GM21786 (cell line): ENCODE data around the gene OR2A12.
"Not testable (repeated sequence)": the region's sequence is repeated elsewhere in the genome, so short reads cannot be mapped to it uniquely, and the experiment has no call there.

Source experiments
- ATAC-seq: cut with Tn5 transposase; IDR thresholded peaks from one replicate; pipeline ENCODE4 v1.9.1; 2021; ENCODE audit not compliant: unreplicated experiment

The OR2A12 gene, protein sequence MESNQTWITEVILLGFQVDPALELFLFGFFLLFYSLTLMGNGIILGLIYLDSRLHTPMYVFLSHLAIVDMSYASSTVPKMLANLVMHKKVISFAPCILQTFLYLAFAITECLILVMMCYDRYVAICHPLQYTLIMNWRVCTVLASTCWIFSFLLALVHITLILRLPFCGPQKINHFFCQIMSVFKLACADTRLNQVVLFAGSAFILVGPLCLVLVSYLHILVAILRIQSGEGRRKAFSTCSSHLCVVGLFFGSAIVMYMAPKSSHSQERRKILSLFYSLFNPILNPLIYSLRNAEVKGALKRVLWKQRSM

DNA sequence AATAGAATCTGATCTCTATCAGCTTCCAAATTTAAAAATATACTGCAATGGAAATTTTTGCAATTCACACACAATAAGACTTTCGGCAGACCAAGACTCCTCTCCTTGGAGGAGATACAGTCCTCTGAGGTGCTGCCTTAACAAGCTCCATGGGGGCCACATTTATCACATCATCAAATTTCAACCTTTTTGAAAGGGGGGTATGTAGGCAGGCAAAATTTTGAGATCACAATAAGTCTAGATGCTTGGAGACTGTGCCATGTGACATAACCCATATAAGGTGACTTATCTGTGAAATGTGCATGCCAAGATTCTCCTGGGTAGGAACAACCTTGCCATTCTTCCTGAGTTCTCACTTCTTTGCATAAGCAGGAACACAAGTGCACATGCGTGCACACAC, at the start of gene OR2A12:
Gene OR2A12 (plus strand): TSS at position 301 of the 400 bp plus-strand sequence. CDS start 8,830 bp downstream, outside the sequence.
- ATAC-seq = no peak

DNA sequence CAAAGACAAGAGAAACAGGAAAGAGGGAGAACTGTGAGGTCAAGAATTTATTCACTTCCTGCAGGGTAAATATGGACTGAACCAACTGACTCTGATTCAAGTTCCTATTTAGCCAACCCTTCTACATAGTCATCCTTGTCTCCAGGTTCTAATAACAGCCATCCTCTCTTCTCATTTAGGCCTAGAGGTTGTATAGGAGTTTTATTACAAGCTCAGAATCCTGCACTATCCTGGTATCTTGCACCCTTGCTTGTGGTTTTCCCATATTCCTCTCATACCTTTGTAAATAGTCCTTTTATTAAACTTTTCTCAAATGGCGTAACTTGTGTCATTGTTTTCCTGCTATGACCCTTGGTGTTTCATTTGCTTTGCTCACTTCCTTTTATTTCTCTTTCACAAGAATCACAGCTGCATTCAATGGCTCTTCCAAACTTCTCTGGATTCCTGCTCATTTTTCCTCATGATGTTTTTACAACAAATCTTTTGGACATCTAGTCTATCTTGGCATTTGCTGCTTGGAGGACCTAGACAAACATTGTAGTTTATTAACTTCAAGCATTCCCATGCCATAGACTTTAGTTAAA, 49.7 kb upstream of the OR2A12 start:
- ATAC-seq = no peak

DNA sequence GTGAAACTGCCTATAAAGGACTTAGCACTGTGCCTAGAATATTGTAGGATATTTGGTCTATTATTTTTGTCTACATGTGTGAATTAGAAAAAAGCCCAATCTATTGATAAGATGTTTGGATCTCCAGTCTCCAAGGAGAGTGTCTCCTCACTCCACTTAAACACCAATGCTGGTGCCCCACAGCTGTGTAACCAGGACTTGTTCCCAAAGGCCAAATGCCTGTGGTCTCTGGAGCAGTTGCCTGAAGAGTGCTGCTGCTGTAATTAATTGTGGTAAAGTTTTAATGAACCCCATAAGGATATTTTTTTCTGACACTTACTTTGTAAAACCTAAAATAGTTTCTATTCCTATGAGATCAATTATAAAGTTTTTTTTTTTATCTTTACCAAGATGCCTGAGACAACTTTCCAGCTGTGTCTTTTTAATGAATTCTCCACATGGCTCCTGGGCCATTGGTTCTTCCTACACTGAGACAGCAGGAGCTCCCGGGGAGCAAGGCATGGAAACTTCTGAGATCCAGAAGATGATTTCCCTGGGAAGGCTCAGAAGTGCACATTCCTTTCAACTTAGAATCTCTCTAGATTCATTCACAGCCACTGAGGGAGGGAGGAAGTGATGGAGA, 48.6 kb upstream of the OR2A12 start:
- no peak for ATAC-seq

DNA sequence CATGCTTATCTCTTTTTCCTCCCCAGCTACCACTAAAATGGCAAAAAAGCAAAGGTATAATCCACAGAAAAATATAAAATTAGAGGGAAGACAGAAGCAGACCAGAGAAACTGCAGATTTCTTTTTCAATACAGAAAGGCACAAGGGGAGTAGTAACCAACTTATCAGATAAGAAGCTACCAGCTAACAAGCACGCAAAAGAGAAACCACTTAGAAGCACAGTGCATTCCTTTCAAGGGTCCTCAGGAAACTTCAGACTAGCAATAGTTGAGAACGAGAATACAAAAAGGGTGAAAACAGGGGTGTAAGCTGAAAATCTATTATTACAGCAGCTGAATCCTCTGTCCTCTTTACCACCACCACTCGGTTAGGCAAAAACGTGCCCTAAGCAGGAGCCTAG, 47.2 kb upstream of the OR2A12 start:
- no peak for ATAC-seq

DNA sequence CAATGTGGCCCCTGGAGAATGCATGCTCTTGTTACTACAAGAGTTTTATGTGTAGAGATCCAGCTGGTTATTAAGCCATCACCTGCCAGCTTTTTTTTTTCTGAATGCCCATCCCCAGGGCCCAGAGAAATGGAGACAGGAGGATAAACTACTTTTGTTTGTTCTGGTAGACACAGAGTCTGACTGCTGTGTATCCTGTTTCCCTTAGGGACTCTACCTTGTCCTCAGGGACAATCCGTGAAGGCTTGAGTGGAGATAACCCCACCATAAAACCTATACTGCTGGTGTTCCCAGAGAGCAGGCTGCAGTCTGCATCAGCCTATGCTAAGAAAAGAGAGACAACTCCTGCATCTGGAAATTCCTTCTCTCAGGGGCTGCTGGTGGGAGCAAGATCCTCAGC, 37.4 kb upstream of the OR2A12 start, which contains the start of gene OR2A5:
Gene OR2A5 (plus strand): TSS at position 301 of the 400 bp plus-strand sequence. CDS start 1,454 bp downstream, outside the sequence.
- ATAC-seq = no peak

DNA sequence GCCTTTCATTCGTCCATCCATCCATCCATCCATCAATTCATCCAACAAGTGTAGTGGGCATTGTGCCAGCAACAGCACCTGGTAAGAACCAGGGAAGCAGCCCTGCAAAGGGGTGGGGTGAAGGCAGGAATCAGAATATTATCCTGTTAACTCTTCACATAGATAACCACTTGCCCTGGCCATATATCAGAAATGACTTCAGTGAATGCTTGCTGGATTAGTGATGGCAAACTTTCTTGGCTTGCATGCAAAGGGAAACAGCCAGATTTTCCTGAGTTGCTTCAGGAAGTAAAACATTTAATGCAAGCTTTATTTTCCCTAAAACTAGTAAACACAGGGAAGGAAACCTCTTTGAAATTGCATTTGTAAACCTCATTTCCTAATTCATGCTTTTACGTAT, 36.6 kb upstream of the OR2A12 start:
- no peak for ATAC-seq

DNA sequence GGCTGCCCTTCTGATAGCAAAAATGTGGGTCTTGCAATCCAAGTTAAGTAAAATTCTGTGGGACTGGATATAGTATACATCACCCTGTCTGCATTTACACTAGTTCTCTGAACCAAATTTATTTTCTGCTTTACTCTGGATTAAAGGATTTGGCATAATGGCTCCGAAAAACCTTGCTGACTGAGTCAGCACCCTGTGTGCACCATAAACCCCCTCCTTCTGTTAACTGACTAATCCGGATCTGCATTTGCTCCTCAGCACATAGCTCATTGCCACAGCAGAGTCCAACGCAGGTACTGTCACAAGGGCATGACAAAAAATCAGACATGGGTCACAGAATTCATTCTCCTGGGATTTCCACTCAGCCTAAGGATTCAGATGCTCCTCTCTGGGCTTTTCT, 36.0 kb upstream of the OR2A12 start:
- ATAC-seq = no peak

DNA sequence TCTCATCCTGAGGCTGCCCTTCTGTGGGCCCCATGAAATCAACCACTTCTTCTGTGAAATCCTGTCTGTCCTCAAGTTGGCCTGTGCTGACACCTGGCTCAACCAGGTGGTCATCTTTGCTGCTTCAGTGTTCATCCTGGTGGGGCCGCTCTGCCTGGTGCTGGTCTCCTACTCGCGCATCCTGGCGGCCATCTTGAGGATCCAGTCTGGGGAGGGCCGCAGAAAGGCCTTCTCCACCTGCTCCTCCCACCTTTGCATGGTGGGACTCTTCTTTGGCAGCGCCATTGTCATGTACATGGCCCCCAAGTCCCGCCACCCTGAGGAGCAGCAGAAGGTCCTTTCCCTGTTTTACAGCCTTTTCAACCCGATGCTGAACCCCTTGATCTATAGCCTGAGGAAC, 35.2 kb upstream of the OR2A12 start:
- not testable (repeated sequence) for ATAC-seq

DNA sequence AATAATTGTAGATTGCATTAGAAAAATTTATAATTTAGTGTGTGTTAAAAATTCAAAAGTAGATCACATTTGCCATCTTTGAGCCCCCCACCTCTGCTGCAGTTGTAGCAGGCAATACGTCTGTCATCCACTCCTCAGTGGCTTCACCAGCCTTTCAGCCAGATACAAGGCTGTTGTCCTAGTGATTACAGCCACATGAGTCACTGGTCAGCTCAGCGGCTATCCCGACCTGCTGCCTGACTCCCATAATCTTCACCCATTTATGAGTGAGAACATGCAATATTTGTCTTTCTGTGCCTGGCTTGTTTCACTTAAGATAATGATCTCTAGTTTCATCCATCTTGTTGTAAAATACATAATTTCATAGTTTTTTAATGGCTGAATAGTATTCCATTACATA, 28.1 kb upstream of the OR2A12 start:
- ATAC-seq = no peak

DNA sequence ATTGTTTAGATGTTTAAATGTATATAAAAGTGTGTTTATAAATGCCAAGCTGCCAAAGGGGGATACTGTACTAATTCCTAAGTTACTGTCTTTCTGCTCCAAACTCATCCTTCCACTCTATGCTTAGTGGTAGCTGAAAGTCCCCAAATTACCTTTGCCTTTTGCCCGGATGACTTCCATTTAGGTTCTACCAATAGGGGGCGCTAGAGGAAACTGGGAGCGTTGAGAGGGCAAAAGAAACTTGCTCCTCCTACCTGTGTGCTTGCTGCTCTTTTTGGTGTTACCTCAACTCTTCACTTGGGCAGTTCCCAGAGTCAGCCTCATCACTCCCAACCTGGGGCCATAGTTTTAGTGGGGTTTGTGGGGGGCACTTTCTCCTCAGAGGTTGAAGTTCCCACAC, 22.4 kb upstream of the OR2A12 start:
- no peak for ATAC-seq

DNA sequence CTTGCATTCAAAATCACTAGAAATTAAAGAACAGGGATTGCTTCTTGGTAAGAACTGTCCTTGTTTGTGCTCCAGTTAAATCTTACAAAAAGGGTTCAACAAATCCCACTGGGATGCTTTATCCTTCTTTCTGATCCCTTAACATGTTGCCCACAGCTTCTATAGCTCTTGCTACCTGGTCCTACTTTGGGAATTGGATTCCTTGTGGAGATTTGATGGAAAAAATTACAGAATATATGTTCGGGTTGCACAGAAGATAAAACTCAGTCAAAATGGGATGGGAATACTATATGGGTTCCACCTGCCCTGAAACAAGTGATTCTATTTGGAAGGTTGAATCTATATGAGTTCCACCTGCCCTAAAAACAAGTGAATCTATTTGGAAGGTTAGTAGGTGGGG, 16.6 kb upstream of the OR2A12 start, which contains the start of gene OR2A25:
Gene OR2A25 (plus strand): TSS at position 301 of the 400 bp plus-strand sequence. CDS start 4,409 bp downstream, outside the sequence.
- no peak for ATAC-seq

DNA sequence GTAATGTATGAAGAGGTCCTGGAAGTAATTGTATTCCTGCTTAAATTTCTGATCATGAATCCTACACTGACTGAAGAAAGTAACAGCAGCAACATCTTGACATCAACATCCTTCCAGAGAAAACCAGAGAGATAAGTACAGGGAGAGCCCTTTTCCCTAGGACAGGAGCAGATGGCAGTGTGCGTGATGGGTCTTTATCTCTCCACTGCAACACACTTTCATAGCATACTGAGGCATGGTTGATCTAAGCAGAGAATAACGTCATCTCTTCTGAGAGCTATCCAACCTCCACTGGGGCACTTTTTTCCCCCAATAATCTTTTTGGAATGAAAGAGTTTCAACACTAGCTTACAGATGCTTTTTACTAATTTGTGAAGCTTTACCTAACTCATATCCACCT, 16.1 kb upstream of the OR2A12 start:
- ATAC-seq = no peak

DNA sequence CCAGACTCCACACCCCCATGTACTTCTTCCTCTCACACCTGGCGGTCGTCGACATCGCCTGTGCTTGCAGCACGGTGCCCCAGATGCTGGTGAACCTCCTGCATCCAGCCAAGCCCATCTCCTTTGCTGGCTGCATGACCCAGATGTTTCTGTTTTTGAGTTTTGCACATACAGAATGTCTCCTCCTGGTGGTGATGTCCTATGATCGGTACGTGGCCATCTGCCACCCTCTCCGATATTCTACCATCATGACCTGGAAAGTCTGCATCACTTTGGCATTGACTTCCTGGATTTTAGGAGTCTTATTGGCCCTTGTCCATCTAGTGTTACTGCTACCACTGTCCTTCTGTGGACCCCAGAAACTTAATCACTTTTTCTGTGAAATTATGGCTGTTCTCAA, 11.7 kb upstream of the OR2A12 start:
- ATAC-seq = no peak

DNA sequence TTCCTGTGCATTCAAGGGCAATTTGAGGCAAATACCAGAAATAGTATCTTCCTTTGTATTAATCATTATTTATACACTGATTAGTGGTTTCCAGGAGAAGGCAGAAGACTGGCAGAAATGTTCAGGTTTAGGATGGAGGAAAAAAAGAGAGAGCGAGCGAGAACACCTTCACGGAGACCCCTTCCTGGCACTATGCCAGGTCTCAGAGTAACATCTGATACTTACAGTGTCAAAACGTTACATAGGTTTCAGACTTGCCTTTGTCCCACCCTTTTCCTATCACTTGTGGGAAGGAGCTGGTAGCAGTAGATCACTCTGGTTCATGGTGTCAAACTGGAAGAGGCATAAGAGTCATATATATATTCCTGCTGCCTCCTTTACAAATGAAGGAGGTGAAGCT, 652 bp downstream of the OR2A12 start:
- ATAC-seq = no peak

DNA sequence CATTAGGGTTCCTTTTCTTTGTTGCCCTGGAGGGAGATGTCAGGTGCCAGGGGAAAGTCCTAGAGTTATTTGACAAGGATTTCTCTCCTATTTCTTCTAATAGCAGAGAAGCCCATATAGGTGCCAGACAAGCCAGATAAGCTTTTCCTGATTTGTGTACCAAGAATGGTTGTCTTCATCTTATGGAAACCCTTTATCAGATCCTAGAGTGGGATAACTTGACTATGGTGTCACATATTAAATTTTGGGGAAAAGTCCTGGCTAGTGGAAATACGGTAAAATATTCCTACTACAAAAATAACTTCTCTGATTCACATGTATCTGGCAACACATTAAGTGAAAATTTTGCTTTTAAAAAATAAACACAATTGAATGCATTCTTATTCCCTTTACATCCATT, 1.2 kb downstream of the OR2A12 start:
- ATAC-seq = no peak

DNA sequence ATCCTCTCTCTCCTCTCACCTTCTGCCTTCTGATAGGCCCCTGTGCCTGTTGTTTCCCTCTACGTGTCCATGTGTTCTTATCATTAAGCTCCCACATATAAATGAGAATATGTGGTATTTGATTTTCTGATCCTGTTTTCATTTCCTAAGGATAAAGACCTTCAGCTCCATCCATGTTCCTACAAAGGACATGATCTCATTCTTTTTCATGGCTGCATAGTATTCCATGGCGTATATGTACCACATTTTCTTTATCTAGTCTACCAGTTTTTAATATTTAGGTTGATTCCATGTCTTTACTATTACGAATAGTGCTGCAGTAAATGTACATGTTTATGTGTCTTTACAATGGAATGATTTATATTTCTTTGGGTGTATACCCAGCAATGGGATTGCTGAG, 4.6 kb downstream of the OR2A12 start:
- ATAC-seq = no peak

DNA sequence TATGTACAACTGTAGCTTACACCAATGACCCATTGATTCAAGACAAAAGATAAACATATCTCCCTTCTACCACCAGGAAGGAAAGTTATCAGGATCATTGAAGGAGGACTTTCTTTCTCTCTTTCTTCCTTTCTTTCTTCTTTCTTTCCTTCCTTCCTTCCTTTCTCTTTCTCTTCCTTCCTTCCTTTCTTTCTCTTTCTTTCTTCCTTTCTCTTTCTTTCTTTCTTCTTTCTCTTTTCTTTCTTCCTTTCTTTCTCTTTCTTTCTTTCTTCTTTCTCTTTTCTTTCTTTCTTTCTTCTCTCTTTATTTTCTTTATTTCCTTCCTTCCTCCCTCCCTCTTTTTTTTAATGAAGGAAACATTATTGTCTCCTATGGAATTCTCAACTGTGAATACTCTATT, 12.7 kb downstream of the OR2A12 start:
- ATAC-seq = no peak

DNA sequence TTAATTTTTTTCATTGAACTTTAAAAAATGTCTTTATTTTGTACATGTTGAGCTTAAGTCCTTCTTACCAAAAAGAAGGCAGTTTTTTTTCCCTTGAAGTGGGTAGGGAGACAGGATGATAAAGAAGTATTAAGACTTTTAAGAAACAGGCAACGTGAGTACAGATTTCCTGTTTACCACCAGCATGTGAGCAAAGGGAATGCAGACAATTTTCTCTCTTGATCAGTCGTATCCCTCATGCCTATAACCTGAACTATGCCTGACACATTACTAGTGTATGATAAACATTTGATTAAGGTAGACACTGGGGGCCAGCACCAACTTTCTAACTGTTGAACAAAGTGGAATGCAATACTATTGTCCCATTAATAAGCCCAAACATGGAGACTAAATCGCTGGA, 14.5 kb downstream of the OR2A12 start:
- no peak for ATAC-seq

DNA sequence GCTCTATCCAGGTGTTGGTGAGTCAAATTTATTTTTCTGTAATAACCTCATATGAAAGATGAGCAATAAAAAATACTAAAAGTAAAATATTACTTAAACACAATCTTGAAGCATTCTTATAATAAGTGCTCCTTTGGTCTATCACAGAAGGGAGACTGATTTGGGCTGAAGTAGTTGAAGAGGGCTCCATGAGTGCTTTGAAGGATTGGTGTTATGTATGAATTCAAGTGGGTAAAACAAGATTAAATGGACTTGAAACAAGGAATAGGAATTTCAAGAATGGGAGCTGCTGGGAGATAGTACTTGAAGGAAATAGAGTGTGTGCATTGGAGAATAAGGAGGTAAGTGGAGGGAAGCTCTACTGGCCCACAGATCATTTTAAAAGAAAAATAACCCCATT, 16.0 kb downstream of the OR2A12 start:
- no peak for ATAC-seq

DNA sequence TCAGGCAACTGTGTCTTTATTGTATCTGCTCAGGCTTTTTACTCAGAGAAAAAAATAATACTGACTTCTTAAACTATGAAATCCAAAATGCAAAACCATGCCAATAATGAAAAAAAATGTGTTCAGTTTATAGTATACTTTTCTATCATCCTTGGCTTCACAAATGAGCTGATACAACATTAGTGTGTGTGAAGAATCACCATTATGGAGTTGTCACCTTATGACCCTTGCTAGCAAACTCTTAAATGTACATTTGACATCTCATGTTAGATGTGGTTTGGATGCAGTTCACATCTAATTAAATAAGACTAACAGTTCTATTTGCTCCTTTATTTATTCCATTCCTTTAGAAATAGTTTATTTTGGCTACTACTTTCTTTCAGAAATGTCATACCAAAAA, 19.1 kb downstream of the OR2A12 start:
- no peak for ATAC-seq

DNA sequence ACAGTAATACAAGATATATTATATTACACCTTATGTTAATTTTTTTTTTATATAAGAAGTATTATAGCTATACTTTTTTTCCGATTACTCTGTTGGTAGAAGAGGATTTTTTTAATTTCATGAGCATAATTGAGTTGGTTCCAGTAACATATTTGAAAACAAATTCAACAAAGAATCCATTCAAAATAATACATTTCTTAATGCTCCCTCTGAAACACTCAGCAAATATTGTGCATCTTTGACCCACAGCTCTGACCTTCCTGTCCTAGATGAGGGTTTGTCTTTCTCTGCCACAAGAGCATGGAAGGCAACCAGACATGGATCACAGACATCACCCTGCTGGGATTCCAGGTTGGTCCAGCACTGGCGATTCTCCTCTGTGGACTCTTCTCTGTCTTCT, 23.2 kb downstream of the OR2A12 start, which contains the start of gene OR2A2:
Gene OR2A2 (plus strand): TSS at position 301 of the 400 bp plus-strand sequence. CDS start 0 bp downstream, at position 301.
- ATAC-seq = no peak

DNA sequence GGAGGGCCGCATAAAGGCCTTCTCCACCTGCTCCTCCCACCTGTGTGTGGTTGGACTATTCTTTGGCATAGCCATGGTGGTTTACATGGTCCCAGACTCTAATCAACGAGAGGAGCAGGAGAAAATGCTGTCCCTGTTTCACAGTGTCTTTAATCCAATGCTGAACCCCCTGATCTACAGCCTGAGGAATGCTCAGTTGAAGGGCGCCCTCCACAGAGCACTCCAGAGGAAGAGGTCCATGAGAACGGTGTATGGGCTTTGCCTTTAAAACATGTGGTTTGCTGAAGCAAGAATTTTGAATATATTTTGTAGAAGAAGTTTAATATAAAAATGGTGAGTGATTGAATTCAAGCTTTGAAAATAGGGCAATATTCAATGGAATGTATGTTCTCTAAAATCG, 24.2 kb downstream of the OR2A12 start:
- ATAC-seq = no peak
